NCI-H2081 (cell line): ENCODE measurements around the gene GRHL1.
"Not testable (repeated sequence)": the region's sequence is repeated elsewhere in the genome, so short reads cannot be mapped to it uniquely, and the experiment has no call there.

ENCODE experiments used
- DNase-seq, 2 experiments: peaks; one replicate each; lab custom pipeline; 2025; lab: John Stamatoyannopoulos, UW

The GRHL1 gene

GRCh38 chr2:10026940-10027569, 75.6 kb downstream of the GRHL1 start:
- DNase-seq, result no peak

- no peak for DNase-seq
These were observed 76.3 kb downstream of the GRHL1 start for GRCh38 chr2:10027660-10028330.

GRCh38 chr2:10028407-10028987, 77.0 kb downstream of the GRHL1 start:
- DNase-seq, result no peak

DNA sequence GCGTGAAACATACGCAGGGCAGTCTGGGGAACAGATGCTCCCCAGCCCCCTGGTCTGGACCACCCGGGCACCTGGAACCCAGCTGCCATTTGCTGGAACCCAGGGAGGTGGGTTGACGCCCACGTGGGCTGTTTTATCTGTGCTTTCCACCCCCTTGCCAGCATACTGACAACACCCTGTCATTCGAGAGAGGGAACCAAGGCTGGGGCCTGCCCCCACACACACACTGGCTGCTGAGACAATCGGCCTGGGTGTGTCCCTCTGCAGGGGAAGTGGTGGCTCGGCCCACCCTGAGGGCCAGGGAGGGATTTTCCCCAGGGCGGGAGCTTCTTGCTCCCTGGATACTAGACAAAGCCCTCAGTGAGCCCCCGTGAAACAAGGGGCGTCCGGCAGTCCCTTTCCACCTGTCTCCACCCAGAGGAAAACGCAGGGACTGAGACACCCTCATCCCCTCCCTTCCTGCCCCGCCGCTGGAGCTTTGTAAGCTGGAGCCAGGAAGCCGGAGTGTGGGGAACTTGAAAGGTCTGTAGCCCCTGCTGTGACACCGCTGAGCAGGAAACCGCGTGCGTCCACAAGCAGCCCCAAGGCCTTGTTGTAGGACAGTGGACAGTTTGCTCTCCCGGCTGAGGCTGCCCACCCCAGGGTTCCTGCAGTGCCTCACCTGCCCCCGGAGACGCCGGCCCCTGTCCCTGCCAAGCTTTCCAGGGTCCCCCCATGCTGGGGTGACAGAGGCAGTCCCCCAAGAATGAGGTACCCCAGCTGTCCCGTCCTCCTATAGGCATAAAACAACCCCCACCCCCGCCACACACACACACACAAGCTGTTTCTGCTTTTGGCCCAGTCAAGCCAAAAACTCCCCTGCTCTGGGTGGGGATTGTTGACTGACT, 77.7 kb downstream of the GRHL1 start:
- DNase-seq, result peak; percentile 54 to 70

- DNase-seq, result no peak
These were observed 78.4 kb downstream of the GRHL1 start for GRCh38 chr2:10029875-10030223.

- no peak for DNase-seq
These were observed 78.8 kb downstream of the GRHL1 start for GRCh38 chr2:10030311-10030736.

DNA sequence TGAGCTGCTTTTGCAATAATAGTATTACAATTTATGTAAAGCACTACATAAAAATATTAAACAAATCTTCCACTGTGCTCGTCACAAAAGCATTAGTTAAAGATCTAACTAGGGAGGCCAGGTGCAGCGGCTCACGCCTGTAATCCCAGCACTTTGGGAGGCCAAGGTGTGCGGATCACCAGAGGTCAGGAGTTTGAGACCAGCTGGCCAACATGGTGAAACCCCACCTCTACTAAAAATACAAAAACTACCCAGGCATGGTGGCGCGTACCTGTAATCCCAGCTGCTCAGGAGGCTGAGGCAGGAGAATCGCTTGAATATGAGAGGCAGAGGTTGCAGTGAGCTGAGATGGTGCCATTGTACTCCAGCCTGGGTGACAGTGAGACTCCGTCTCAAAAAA, 79.3 kb downstream of the GRHL1 start:
- DNase-seq, result not testable (repeated sequence)

GRCh38 chr2:10031886-10032745, 80.6 kb downstream of the GRHL1 start:
- no peak for DNase-seq

GRCh38 chr2:10032746-10033105, 81.2 kb downstream of the GRHL1 start:
- no peak for DNase-seq

- no peak for DNase-seq
These were observed 81.9 kb downstream of the GRHL1 start for GRCh38 chr2:10033251-10034006.

- DNase-seq, result no peak
These were observed 83.0 kb downstream of the GRHL1 start for GRCh38 chr2:10034333-10035052.

DNA sequence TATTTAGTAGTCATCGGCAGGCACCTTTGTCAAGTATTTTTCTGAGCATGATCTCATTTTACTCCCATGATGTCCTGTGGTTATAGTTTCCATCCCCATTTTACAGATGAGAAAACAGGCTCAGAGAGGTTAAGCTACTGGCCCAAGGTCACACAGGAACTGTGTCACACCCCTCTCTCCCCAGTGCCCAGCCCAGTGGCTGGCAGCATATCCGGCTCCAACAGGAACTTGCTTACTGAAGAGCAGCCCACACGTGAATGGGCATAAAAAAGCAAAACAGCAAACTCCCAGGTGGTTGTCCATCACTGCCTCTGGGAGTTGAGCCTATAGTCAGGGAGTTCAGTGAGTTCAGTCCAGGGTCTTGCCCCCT, 83.5 kb downstream of the GRHL1 start:
- DNase-seq, result no peak

GRCh38 chr2:10035633-10036032, 84.1 kb downstream of the GRHL1 start:
- DNase-seq, result no peak

GRCh38 chr2:10036095-10036884, 84.8 kb downstream of the GRHL1 start:
- no peak for DNase-seq

DNA sequence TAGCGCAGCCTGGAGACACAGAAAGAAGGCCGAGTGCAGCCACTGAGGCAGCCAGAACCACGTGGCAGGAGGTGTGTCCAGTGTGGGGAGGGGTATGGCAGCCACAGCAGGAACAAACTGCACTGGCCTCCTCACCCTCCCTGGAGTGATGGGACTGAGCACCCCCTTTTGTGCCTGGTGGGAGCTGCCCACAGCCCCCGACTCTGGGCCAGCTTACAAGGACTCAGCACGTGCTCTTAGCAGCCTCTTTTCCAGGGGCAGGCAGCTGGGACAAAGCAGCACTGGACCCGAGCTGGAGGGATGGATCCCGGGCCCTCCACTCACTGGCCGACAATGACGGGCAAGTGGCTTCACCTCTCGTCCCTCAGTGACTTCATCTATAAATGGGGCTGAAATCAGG, 86.6 kb downstream of the GRHL1 start:
- no peak for DNase-seq

DNA sequence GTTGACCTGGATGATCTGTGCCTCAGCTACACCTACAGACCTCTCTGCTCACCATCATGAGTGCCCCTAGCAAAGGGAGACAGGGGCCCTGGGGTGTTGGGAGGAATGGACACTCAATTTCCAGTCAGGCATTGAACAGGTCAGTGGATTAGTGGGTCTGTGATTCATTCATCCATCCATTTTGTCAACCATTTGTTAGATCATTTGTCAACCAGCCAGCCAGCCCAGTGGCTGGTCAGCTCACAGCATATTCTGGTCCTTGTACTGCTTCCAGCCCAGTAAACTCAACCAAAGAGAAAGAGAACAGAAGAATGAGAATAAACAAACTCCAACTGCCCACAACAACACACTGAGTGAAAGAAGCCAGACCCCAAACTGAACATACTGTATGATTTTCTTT, 87.2 kb downstream of the GRHL1 start:
- DNase-seq, result no peak

GRCh38 chr2:10039658-10040410, 88.3 kb downstream of the GRHL1 start:
- no peak for DNase-seq

DNA sequence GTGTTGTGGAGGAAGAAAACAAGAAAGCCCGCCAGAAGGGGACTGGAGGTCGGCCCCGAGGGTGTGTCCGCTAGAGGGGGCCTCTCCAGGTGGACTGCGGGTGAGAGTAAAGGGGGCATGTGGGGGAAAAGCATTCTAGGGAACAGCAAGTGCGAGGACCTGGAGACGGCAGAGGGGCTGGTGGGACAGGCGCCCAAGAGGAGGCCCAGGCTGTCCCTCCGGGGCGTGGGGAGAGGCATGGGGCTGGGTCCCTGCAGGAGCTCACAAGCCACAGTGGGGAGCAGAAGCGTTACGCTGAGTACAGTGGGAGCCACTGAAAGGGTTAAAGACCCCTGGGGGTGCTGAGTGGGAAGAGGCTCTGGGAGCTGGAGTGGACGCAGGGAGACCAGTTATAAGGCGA, 90.2 kb downstream of the GRHL1 start:
- no peak for DNase-seq
